Psoas muscle (tissue), 8 donors: ENCODE measurements around the gene CDCA5. TPM values are rescaled to one million over a fixed set of nuclear protein-coding genes. Genes with fewer than 3 reads are reported as not detected.

ENCODE experiments used
- ATAC-seq, 4 donors: fragments of 200-7000 bp; cut with Tn5 transposase; one replicate each; pipeline ENCODE4 v1.9.1; 2020; ENCODE audit warnings: moderate library complexity in 3 of 4, mild to moderate bottlenecking in 2 of 4
- DNase-seq, 2 donors: peaks; one replicate each; pipeline ENCODE4 v3.0.0-alpha.2; 2020
- H3K27ac ChIP-seq: fragments of 200-600 bp; one replicate; pipeline ENCODE4 v1.8.0; 2022
- H3K27me3 ChIP-seq, 3 donors: fragments of 200-600 bp in 1 of 3; one replicate each; pipeline versions ENCODE4 v1.6.1 to v1.8.0; 2013 to 2022; ENCODE audit warnings: low read length in 2 of 3, mild to moderate bottlenecking in 2 of 3, moderate library complexity in 1 of 3; ENCODE audit not compliant: insufficient read depth in 3 of 3
- H3K36me3 ChIP-seq, 2 donors: fragments of 200-600 bp in 1 of 2; one replicate each; pipeline versions ENCODE4 v1.6.1 to v1.8.0; 2013 to 2022; ENCODE audit warnings: low read depth in 1 of 2, mild to moderate bottlenecking in 1 of 2, moderate library complexity in 1 of 2; ENCODE audit not compliant: insufficient read depth in 1 of 2
- H3K4me1 ChIP-seq: fragments of 200-600 bp; one replicate; pipeline ENCODE4 v1.8.0; 2022
- H3K4me3 ChIP-seq: fragments of 200-600 bp; one replicate; pipeline ENCODE4 v1.8.0; 2022; ENCODE audit warnings: mild to moderate bottlenecking
- H3K9me3 ChIP-seq: fragments of 200-600 bp; one replicate; pipeline ENCODE4 v1.8.0; 2022
- CTCF ChIP-seq: fragments of 200-600 bp; IDR thresholded peaks from one replicate; pipeline ENCODE4 v1.8.0; 2022; ENCODE audit warnings: antibody characterized with exemption
- WGBS, 3 donors: extraction: QIAGEN DNeasy Blood & Tissue Kit; methylation state at CpG; one replicate each; pipeline versions ENCODE4 v1.1.6 to v1.1.7; 2013; 5-methylcytosine and 5-hydroxymethylcytosine counted together
- intact Hi-C, 2 donors: fragments of 100-400 bp; cut with DNase I; formaldehyde crosslinking; loops; one replicate each; pipeline versions ENCODE4 v1.11.0 to v1.14.2; 2022
- polyA plus RNA-seq, 3 donors: library from polyadenylated mRNA; stranded (reverse); fragments of 200-250 nt; gene quantifications; one replicate each; pipeline ENCODE4 v1.2.3, GENCODE V29; 2013
- total RNA-seq, 4 donors: library from RNA; stranded (reverse); fragmentation: NEBNext Ultra II Directional in 2 of 4; extraction: Animal tissue kit (Norgen Biotek cat#: 25700) in 2 of 4; gene quantifications; one replicate each; pipeline versions ENCODE4 v1.2.1 to v1.2.4, GENCODE V29; 2021 to 2023
- donor health status: healthy with polysubstance abuse.
- donor health status: DM: no; HTN: no; CAD: no; lungs with moderate emphysema.
- donor health status: Bipolar disorder and iron deficiency.
- donor health status: healthy.
- donor health status: DM: yes; HTN: yes; CAD: no.
- donor health status: DM: no; HTN: no; CAD: no.
- donor health status: DM: no; HTN: no; CAD: no.
- donor health status: DM: yes; HTN: yes; CAD: no.

The CDCA5 gene
- total and polyA plus RNA-seq, 7 donors, result 0.28 to 1.6 (median 0.92) TPM

- no peaks in the 10 kb centered on the region for H3K4me1 ChIP-seq
- intact Hi-C loops, result no loop called here
- ATAC-seq (no peak), DNase-seq (no peak)
- TF ChIP-seq CTCF, result no peak
- no peaks in the 10 kb centered on the region for H3K9me3 ChIP-seq
- H3K27me3 ChIP-seq, result peaks cover 0 to 2% (median 0%) of the 10 kb centered on the region in 3 donors
- no peak within 1 kb of the TSS for H3K4me3 ChIP-seq
- H3K36me3 ChIP-seq, result no peaks in the 10 kb centered on the region
- H3K27ac ChIP-seq, result no peak within 1 kb of the TSS
- WGBS, 3 donors, result 70 to 77% (median 72%) methylated on average over 8 of the region's 8 CpGs
Measured at GRCh38 chr11:65058419-65059054, 25.3 kb downstream of the CDCA5 start, which contains the start of gene NAALADL1. Gene NAALADL1 (minus strand): TSS chr11:65058553. CDS start chr11:65058521, 32 bp downstream.

GRCh38 chr11:65058012-65058411, 25.8 kb downstream of the CDCA5 start:
- intact Hi-C loops, result no loop called here
- no peaks in the 10 kb centered on the region for H3K4me1 ChIP-seq
- no peaks in the 10 kb centered on the region for H3K9me3 ChIP-seq
- no peak for DNase-seq
- H3K27ac ChIP-seq, result no peak overlapping the region
- ATAC-seq, result no peak
- 55 to 60% (median 59%) methylated on average over 13 of the region's 13 CpGs for WGBS, 3 donors
- no peak for TF ChIP-seq CTCF
- H3K27me3 ChIP-seq, result peaks cover 0 to 2% (median 0%) of the 10 kb centered on the region in 3 donors
- no peaks in the 10 kb centered on the region for H3K36me3 ChIP-seq
- H3K4me3 ChIP-seq, result no peak overlapping the region

GRCh38 chr11:65057526-65057925, 26.3 kb downstream of the CDCA5 start:
- no peaks in the 10 kb centered on the region for H3K4me1 ChIP-seq
- no peak overlapping the region for H3K27ac ChIP-seq
- no peaks in the 10 kb centered on the region for H3K36me3 ChIP-seq
- no peak for TF ChIP-seq CTCF
- H3K4me3 ChIP-seq, result no peak overlapping the region
- WGBS, 3 donors, result 82 to 90% (median 89%) methylated on average over 7 of the region's 7 CpGs
- DNase-seq (no peak), ATAC-seq (no peak)
- H3K9me3 ChIP-seq, result no peaks in the 10 kb centered on the region
- intact Hi-C loops, result no loop called here
- H3K27me3 ChIP-seq, result peaks cover 0 to 2% (median 0%) of the 10 kb centered on the region in 3 donors

- ATAC-seq (no peak), DNase-seq (no peak)
- WGBS, 3 donors, result 87 to 91% (median 88%) methylated on average over 6 of the region's 6 CpGs
- H3K4me1 ChIP-seq, result no peaks in the 10 kb centered on the region
- no peak overlapping the region for H3K27ac ChIP-seq
- TF ChIP-seq CTCF, result no peak
- H3K27me3 ChIP-seq, result peaks cover 0 to 2% (median 0%) of the 10 kb centered on the region in 3 donors
- H3K9me3 ChIP-seq, result no peaks in the 10 kb centered on the region
- intact Hi-C loops, result no loop called here
- H3K36me3 ChIP-seq, result no peaks in the 10 kb centered on the region
- no peak overlapping the region for H3K4me3 ChIP-seq
Measured at GRCh38 chr11:65056999-65057398, 26.8 kb downstream of the CDCA5 start.

GRCh38 chr11:65055538-65055937, 28.3 kb downstream of the CDCA5 start:
- Histone ChIP-seq H3K4me1 (no peaks in the 10 kb centered on the region), H3K9me3 (no peaks in the 10 kb centered on the region), H3K4me3 (no peak overlapping the region), H3K36me3 (no peaks in the 10 kb centered on the region), H3K27ac (no peak overlapping the region), H3K27me3 (peaks cover 0 to 2% (median 0%) of the 10 kb centered on the region in 3 donors)
- WGBS, 3 donors, result 86 to 95% (median 88%) methylated on average over 1 of the region's 1 CpG
- DNase-seq (no peak), ATAC-seq (no peak)
- intact Hi-C loops, result no loop called here
- TF ChIP-seq CTCF, result no peak
